Astrocyte of the cerebellum (primary cell): ENCODE results near the gene AGBL4.

Source experiments
- DNase-seq: peaks from one replicate; pipeline ENCODE4 v3.0.0-alpha.2; 2011; ENCODE audit warnings: low read depth
- H3K4me3 ChIP-seq: 2 replicates; pipeline ENCODE4 v1.5.1; 2011; ENCODE audit warnings: mild to moderate bottlenecking, low read depth, low read length, moderate library complexity
- CTCF ChIP-seq: IDR thresholded peaks from 2 replicates; pipeline ENCODE4 v1.5.1; 2012; ENCODE audit warnings: low read length, low read depth, moderate library complexity, mild to moderate bottlenecking; ENCODE audit errors: missing control alignments
- in situ Hi-C: cut with HindIII; loops from 2 replicates; pipeline ENCODE4 v1.10.0; 2017; ENCODE audit warnings: low sequenced_read_pairs

The AGBL4 gene

GRCh38 chr1:49556676-49557234, 467.0 kb downstream of the AGBL4 start:
- TF ChIP-seq CTCF, result no peak
- no peak overlapping the region for H3K4me3 ChIP-seq
- DNase-seq, result no peak
- in situ Hi-C loops, result no loop called here

GRCh38 chr1:49552101-49552500, 471.7 kb downstream of the AGBL4 start:
- TF ChIP-seq CTCF, result no peak
- no peak for DNase-seq
- H3K4me3 ChIP-seq, result no peak overlapping the region
- in situ Hi-C loops, result no loop called here

GRCh38 chr1:49544615-49545014, 479.1 kb downstream of the AGBL4 start:
- DNase-seq, result no peak
- in situ Hi-C loops, result no loop called here
- no peak overlapping the region for H3K4me3 ChIP-seq
- no peak for TF ChIP-seq CTCF

GRCh38 chr1:49541096-49541752, 482.5 kb downstream of the AGBL4 start:
- no peak overlapping the region for H3K4me3 ChIP-seq
- in situ Hi-C loops, result no loop called here
- no peak for TF ChIP-seq CTCF
- DNase-seq, result no peak

DNA sequence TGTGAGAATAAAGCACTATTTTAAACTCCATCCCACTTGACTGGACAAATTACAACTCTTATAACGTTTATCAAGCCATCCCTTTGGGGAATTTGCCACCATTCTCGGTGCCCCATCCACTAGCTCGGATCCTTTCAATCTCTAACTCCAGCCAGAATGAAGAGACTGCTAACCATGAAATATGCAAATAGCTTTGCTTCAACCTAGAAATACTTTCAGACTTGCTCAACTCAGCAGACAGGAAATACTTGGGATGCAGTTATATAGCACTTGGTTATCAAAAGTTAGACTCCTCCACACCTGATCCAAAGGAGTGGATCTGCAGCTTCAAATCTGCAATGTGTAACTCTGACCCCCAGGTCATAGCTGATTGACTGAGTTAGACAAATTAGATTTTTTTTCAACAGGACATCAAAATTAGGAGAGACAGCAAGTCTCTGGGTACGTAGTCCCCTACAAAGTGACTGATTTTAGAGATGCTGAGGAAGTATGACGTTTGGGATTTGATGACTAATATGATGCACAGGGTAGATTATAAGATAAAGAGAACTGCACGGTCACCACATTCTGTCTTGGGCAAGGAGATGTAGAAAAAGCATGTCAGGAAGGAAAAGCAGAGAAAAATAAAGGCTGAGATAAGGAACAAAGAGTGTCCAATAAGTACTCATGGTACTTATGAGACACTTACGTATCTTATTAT, 496.0 kb downstream of the AGBL4 start:
- H3K4me3 ChIP-seq, result no peak overlapping the region
- in situ Hi-C loops, result no loop called here
- TF ChIP-seq CTCF, result no peak
- DNase-seq, result no peak

DNA sequence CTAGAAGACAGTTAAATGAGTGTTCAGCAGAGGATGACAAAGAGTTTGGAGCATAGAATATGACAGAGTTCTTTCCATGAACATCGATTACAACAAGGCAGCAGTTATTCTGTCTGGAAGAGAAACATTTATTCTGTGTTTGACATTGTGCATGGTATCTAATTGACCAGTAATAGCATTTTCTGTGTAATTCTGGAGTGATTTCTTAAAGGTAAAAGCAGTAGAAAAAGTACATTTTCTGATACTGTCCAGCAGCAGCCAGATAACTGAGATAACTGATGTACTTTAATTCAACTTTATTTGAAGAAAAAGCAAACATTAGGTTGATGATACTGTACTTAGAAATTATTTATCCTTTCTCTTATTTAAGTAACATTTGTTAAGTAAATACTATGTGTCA, 497.1 kb downstream of the AGBL4 start:
- no peak for TF ChIP-seq CTCF
- no peak for DNase-seq

More for the DNA sequence above, 497.1 kb downstream of the AGBL4 start:
- in situ Hi-C loops, result no loop called here
- H3K4me3 ChIP-seq, result no peak overlapping the region
